Astrocyte (in vitro differentiated cells and primary cell): ENCODE data around the gene ADGRB3. TPM values are rescaled to one million over a fixed set of nuclear protein-coding genes. Genes with fewer than 3 reads are reported as not detected.

Experiments
- DNase-seq: peaks from one replicate; pipeline ENCODE4 v3.0.0-alpha.2; 2010; ENCODE audit warnings: low read depth
- FAIRE-seq: peaks from 2 replicates; lab custom pipeline; 2011; peaks lifted over from hg19 to GRCh38; lab: Jason Lieb, UNC
- H2AFZ ChIP-seq: 2 replicates; pipeline ENCODE4 v1.6.0; 2012; ENCODE audit warnings: low read depth, low read length, inconsistent platforms
- H3K27ac ChIP-seq: 2 replicates; pipeline ENCODE4 v1.5.1; 2011; ENCODE audit warnings: low read depth, low read length, inconsistent platforms
- H3K27me3 ChIP-seq: 2 replicates; pipeline ENCODE4 v1.6.0; 2011; ENCODE audit warnings: low read length, inconsistent platforms; ENCODE audit not compliant: insufficient read depth
- H3K36me3 ChIP-seq: 2 replicates; pipeline ENCODE4 v1.5.1; 2011; ENCODE audit warnings: low read length, inconsistent platforms; ENCODE audit not compliant: insufficient read depth
- H3K4me1 ChIP-seq: 2 replicates; pipeline ENCODE4 v1.5.1; 2011; ENCODE audit warnings: low read length, inconsistent platforms; ENCODE audit not compliant: insufficient read depth
- H3K4me2 ChIP-seq: 2 replicates; pipeline ENCODE4 v1.6.0; 2012; ENCODE audit warnings: low read length, inconsistent platforms
- H3K4me3 ChIP-seq: 2 replicates; pipeline ENCODE4 v1.5.1; 2011; ENCODE audit warnings: low read depth, mild to moderate bottlenecking, low read length, inconsistent platforms; ENCODE audit not compliant: insufficient read depth
- H3K79me2 ChIP-seq: 2 replicates; pipeline ENCODE4 v1.6.0; 2012; ENCODE audit warnings: mild to moderate bottlenecking, low read length, inconsistent platforms; ENCODE audit not compliant: insufficient read depth
- H3K9ac ChIP-seq: 2 replicates; pipeline ENCODE4 v1.6.0; 2012; ENCODE audit warnings: mild to moderate bottlenecking, low read length, inconsistent platforms
- H3K9me3 ChIP-seq: 2 replicates; pipeline ENCODE4 v1.5.1; 2012; ENCODE audit warnings: low read depth, mild to moderate bottlenecking, low read length, inconsistent platforms; ENCODE audit not compliant: insufficient read depth
- H4K20me1 ChIP-seq: 2 replicates; pipeline ENCODE4 v1.6.0; 2012; ENCODE audit warnings: low read length, inconsistent platforms; ENCODE audit not compliant: insufficient read depth
- H3K27ac Mint-ChIP-seq: one replicate; pipeline ENCODE4 v1.8.0; 2021; ENCODE audit warnings: mild to moderate bottlenecking, mixed read lengths; ENCODE audit not compliant: unreplicated experiment
- H3K27me3 Mint-ChIP-seq: one replicate; pipeline ENCODE4 v1.8.0; 2021; ENCODE audit warnings: low read depth, mixed read lengths; ENCODE audit not compliant: unreplicated experiment
- H3K36me3 Mint-ChIP-seq: one replicate; pipeline ENCODE4 v1.8.0; 2021; ENCODE audit warnings: low read depth, mixed read lengths; ENCODE audit not compliant: unreplicated experiment
- H3K4me1 Mint-ChIP-seq: one replicate; pipeline ENCODE4 v1.8.0; 2021; ENCODE audit warnings: low read depth, mixed read lengths; ENCODE audit not compliant: unreplicated experiment
- H3K4me3 Mint-ChIP-seq: one replicate; pipeline ENCODE4 v1.8.0; 2021; ENCODE audit warnings: mild to moderate bottlenecking, moderate library complexity, mixed read lengths; ENCODE audit not compliant: unreplicated experiment
- H3K9me3 Mint-ChIP-seq: one replicate; pipeline ENCODE4 v1.8.0; 2021; ENCODE audit warnings: mild to moderate bottlenecking, mixed read lengths; ENCODE audit not compliant: unreplicated experiment
- EZH2 ChIP-seq: IDR thresholded peaks from 2 replicates; pipeline ENCODE4 v1.6.1; 2012; ENCODE audit warnings: mild to moderate bottlenecking, low read length, inconsistent platforms; ENCODE audit not compliant: insufficient read depth
- total RNA-seq: library from RNA; stranded (reverse); gene quantifications from 2 replicates; pipeline ENCODE4 v1.2.1, GENCODE V29; 2021
- TF ChIP-seq, protein P1 (sequence below): IDR thresholded peaks from 2 replicates; pipeline ENCODE4 v1.5.1; 2011; ENCODE audit warnings: low read depth, mild to moderate bottlenecking, inconsistent platforms, low read length, moderate library complexity; ENCODE audit not compliant: insufficient read depth

ADGRB3 gene
- total RNA-seq, 1 donor from 2014 or later = 0.77 TPM

DNA sequence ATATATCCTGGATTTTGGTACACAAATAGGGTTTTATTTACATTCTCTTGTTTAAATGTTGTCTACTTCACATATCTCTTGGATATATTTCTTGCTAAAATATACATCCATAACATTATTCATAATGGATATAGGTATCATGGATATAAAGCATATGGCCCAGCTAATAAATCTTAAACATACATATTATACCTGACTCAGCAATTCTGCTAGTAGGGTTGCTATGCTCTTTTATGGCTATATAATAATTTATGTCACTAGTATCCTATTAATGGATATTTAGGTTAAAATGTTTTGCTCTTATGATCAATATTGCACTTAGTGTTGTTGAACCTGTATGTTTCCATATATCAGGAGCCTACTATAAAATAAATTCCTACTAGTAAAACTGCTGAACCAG is 786.2 kb downstream of the ADGRB3 start:
- H3K9me3 Mint-ChIP-seq = peaks cover 1% of the 10 kb centered on the region
- Histone ChIP-seq H3K4me1 (no peaks in the 10 kb centered on the region), H2AFZ (no peak overlapping the region), H3K4me3 (no peak overlapping the region), H3K27me3 (no peaks in the 10 kb centered on the region), H3K79me2 (no peaks in the 10 kb centered on the region), H3K9ac (no peak overlapping the region), H3K4me2 (no peak overlapping the region), H4K20me1 (no peaks in the 10 kb centered on the region), H3K27ac (no peak overlapping the region), H3K36me3 (no peaks in the 10 kb centered on the region), H3K9me3 (no peaks in the 10 kb centered on the region)
- FAIRE-seq = no peak
- H3K4me1 Mint-ChIP-seq = no peaks in the 10 kb centered on the region
- no peak overlapping the region for H3K4me3 Mint-ChIP-seq
- TF ChIP-seq EZH2 = no peak
- TF ChIP-seq, protein P1, sequence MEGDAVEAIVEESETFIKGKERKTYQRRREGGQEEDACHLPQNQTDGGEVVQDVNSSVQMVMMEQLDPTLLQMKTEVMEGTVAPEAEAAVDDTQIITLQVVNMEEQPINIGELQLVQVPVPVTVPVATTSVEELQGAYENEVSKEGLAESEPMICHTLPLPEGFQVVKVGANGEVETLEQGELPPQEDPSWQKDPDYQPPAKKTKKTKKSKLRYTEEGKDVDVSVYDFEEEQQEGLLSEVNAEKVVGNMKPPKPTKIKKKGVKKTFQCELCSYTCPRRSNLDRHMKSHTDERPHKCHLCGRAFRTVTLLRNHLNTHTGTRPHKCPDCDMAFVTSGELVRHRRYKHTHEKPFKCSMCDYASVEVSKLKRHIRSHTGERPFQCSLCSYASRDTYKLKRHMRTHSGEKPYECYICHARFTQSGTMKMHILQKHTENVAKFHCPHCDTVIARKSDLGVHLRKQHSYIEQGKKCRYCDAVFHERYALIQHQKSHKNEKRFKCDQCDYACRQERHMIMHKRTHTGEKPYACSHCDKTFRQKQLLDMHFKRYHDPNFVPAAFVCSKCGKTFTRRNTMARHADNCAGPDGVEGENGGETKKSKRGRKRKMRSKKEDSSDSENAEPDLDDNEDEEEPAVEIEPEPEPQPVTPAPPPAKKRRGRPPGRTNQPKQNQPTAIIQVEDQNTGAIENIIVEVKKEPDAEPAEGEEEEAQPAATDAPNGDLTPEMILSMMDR = no peak
- H3K27me3 Mint-ChIP-seq = no peaks in the 10 kb centered on the region
- H3K36me3 Mint-ChIP-seq = no peaks in the 10 kb centered on the region
- no peak overlapping the region for H3K27ac Mint-ChIP-seq
- DNase-seq = no peak

GRCh38 chr6:69422020-69422419 is 786.9 kb downstream of the ADGRB3 start:
- H3K79me2 ChIP-seq = no peaks in the 10 kb centered on the region
- H3K27ac Mint-ChIP-seq = no peak overlapping the region

GRCh38 chr6:69422475-69422874 is 787.4 kb downstream of the ADGRB3 start:
- H3K27ac Mint-ChIP-seq = no peak overlapping the region
- Histone ChIP-seq H3K36me3 (no peaks in the 10 kb centered on the region), H3K9me3 (no peaks in the 10 kb centered on the region)

More at GRCh38 chr6:69422020-69422419, 786.9 kb downstream of the ADGRB3 start:
- H4K20me1 ChIP-seq = no peaks in the 10 kb centered on the region
- no peak for DNase-seq
- Mint-ChIP-seq H3K27me3 (no peaks in the 10 kb centered on the region), H3K9me3 (peaks cover 1% of the 10 kb centered on the region), H3K36me3 (no peaks in the 10 kb centered on the region), H3K4me3 (no peak overlapping the region), H3K4me1 (no peaks in the 10 kb centered on the region)
- no peak for FAIRE-seq
- H3K9ac ChIP-seq = no peak overlapping the region
- H3K27ac ChIP-seq = no peak overlapping the region
- no peak overlapping the region for H3K4me3 ChIP-seq
- H2AFZ ChIP-seq = no peak overlapping the region
- H3K4me2 ChIP-seq = no peak overlapping the region
- H3K4me1 ChIP-seq = no peaks in the 10 kb centered on the region
- TF ChIP-seq, protein P1 = no peak
- no peak for TF ChIP-seq EZH2
- H3K27me3 ChIP-seq = no peaks in the 10 kb centered on the region
- no peaks in the 10 kb centered on the region for H3K9me3 ChIP-seq
- H3K36me3 ChIP-seq = no peaks in the 10 kb centered on the region

More at GRCh38 chr6:69422475-69422874, 787.4 kb downstream of the ADGRB3 start:
- Histone ChIP-seq H3K4me3 (no peak overlapping the region), H3K79me2 (no peaks in the 10 kb centered on the region), H3K4me1 (no peaks in the 10 kb centered on the region), H3K27ac (no peak overlapping the region), H3K4me2 (no peak overlapping the region), H2AFZ (no peak overlapping the region), H3K9ac (no peak overlapping the region), H3K27me3 (no peaks in the 10 kb centered on the region), H4K20me1 (no peaks in the 10 kb centered on the region)
- peaks cover 1% of the 10 kb centered on the region for H3K9me3 Mint-ChIP-seq
- TF ChIP-seq, protein P1 = no peak
- no peak for TF ChIP-seq EZH2
- FAIRE-seq (no peak), DNase-seq (no peak)
- H3K4me1 Mint-ChIP-seq = no peaks in the 10 kb centered on the region
- no peaks in the 10 kb centered on the region for H3K27me3 Mint-ChIP-seq
- no peak overlapping the region for H3K4me3 Mint-ChIP-seq
- H3K36me3 Mint-ChIP-seq = no peaks in the 10 kb centered on the region
